A549 (cell line): ENCODE results near the gene IFI27L2. TPM values are rescaled to one million over a fixed set of nuclear protein-coding genes. Genes with fewer than 3 reads are reported as not detected.

Experiments used
- ATAC-seq, 2 experiments: fragments of 200-7000 bp in 1 of 2; fragments of >200 bp in 1 of 2; cut with Nextera tagmentation in 1 of 2; cut with Tn5 transposase in 1 of 2; 3 replicates each; pipeline versions ENCODE4 v1.8.0 to v1.9.1; 2018 to 2020; ENCODE audit warnings: mild to moderate bottlenecking in 1 of 2, moderate library complexity in 1 of 2
- CTCF ChIA-PET: fragments of 300-600 bp; sonication (Branson Sonifier 250); formaldehyde crosslinking; extraction: SDS; loops from one replicate; lab custom pipeline; 2021; ENCODE audit warnings: antibody characterized with exemption, inconsistent platforms; lab: Yijun Ruan, JAX
- POLR2A ChIA-PET: fragments of 350-600 bp; formaldehyde crosslinking; extraction: SDS; loops from one replicate; lab custom pipeline; 2021; ENCODE audit warnings: antibody characterized with exemption, inconsistent platforms; lab: Yijun Ruan, JAX
- DNase-seq, 2 experiments: peaks; one replicate each; pipeline versions ENCODE4 v3.0.0 to v3.0.0-alpha.2; 2011 to 2016; ENCODE audit warnings: low read depth in 1 of 2, low spot score in 1 of 2
- FAIRE-seq: peaks from 2 replicates; lab custom pipeline; 2011; peaks lifted over from hg19 to GRCh38; lab: Jason Lieb, UNC
- H3K27ac ChIP-seq, 2 experiments: fragments of >200 bp; sonication (Bioruptor Twin); formaldehyde crosslinking; 3 replicates each; pipeline ENCODE4 v1.5.1; 2016 to 2017
- H3K4me1 ChIP-seq: fragments of >200 bp; sonication (Bioruptor Twin); formaldehyde crosslinking; 3 replicates; pipeline ENCODE4 v1.6.1; 2016
- H3K4me2 ChIP-seq: fragments of >200 bp; sonication (Bioruptor Twin); formaldehyde crosslinking; 3 replicates; pipeline ENCODE4 v1.6.1; 2016
- H3K4me3 ChIP-seq: fragments of >200 bp; sonication (Bioruptor Twin); formaldehyde crosslinking; 3 replicates; pipeline ENCODE4 v1.5.1; 2016
- H3K9me3 ChIP-seq: fragments of >200 bp; sonication (Bioruptor Twin); formaldehyde crosslinking; 3 replicates; pipeline ENCODE4 v1.6.1; 2016
- CBX2 ChIP-seq: fragments of 200-600 bp; sonication (generic); IDR thresholded peaks from 2 replicates; pipeline ENCODE4 v1.6.1; 2016; ENCODE audit warnings: low read depth, mild to moderate bottlenecking, borderline replicate concordance
- EHMT2 ChIP-seq: fragments of 200-600 bp; sonication (generic); IDR thresholded peaks from 2 replicates; pipeline ENCODE4 v1.6.1; 2016; ENCODE audit warnings: antibody characterized with exemption, low read depth, mild to moderate bottlenecking, moderate library complexity
- FOXS1 ChIP-seq: fragments of 250-450 bp; sonication (Bioruptor Pico); IDR thresholded peaks from 2 replicates; pipeline ENCODE4 v1.5.0; 2020; ENCODE audit warnings: mild to moderate bottlenecking, moderate library complexity
- HDAC2 ChIP-seq: fragments of 200-600 bp; sonication (generic); IDR thresholded peaks from 2 replicates; pipeline ENCODE4 v1.6.1; 2016
- JUNB ChIP-seq: fragments of >200 bp; sonication (Bioruptor Twin); formaldehyde crosslinking; IDR thresholded peaks from 2 replicates; pipeline ENCODE4 v1.6.1; 2016
- KDM1A ChIP-seq: fragments of 200-600 bp; sonication (generic); IDR thresholded peaks from 2 replicates; pipeline ENCODE4 v1.6.1; 2016; ENCODE audit warnings: low read depth, mild to moderate bottlenecking
- MAZ ChIP-seq: fragments of 150-350 bp; IDR thresholded peaks from 2 replicates; pipeline ENCODE4 v1.6.1; 2014; ENCODE audit warnings: antibody characterized with exemption, low read depth, low read length, borderline replicate concordance
- NR3C1 ChIP-seq: fragments of >200 bp; sonication (Bioruptor Twin); formaldehyde crosslinking; IDR thresholded peaks from 3 replicates; pipeline ENCODE4 v1.6.1; 2017
- POLR2A ChIP-seq: IDR thresholded peaks from 2 replicates; pipeline ENCODE4 v1.6.1; 2012; ENCODE audit warnings: mild to moderate bottlenecking, low read length
- RAD21 ChIP-seq, 2 experiments: fragments of >200 bp in 1 of 2; sonication (Bioruptor Twin) in 1 of 2; formaldehyde crosslinking in 1 of 2; IDR thresholded peaks in 1 of 2; conservative IDR thresholded peaks in 1 of 2; 2 replicates in 1 of 2; 3 replicates in 1 of 2; pipeline ENCODE4 v1.6.1; 2012 to 2018; ENCODE audit warnings: inconsistent platforms in 1 of 2
- RARB ChIP-seq: fragments of 250-450 bp; sonication (Bioruptor Pico); IDR thresholded peaks from 2 replicates; pipeline ENCODE4 v1.8.0; 2021; ENCODE audit warnings: mild to moderate bottlenecking, moderate library complexity
- RNF2 ChIP-seq: fragments of 200-600 bp; sonication (generic); IDR thresholded peaks from 2 replicates; pipeline ENCODE4 v1.6.1; 2016; ENCODE audit warnings: low read depth, mild to moderate bottlenecking, antibody characterized with exemption, moderate library complexity, borderline replicate concordance
- SMC3 ChIP-seq: fragments of >200 bp; sonication (Bioruptor Twin); formaldehyde crosslinking; IDR thresholded peaks from 3 replicates; pipeline ENCODE4 v1.6.1; 2018; ENCODE audit warnings: inconsistent platforms
- TFCP2L1 ChIP-seq: fragments of 250-450 bp; sonication (Bioruptor Pico); IDR thresholded peaks from 2 replicates; pipeline ENCODE4 v1.5.0; 2021; ENCODE audit warnings: mild to moderate bottlenecking
- ZNF302 ChIP-seq: fragments of 250-450 bp; sonication (Bioruptor Pico); IDR thresholded peaks from 2 replicates; pipeline ENCODE4 v1.9.0; 2021; ENCODE audit warnings: inconsistent platforms, mild to moderate bottlenecking, moderate library complexity
- WGBS: methylation state at CpG from one replicate; pipeline ENCODE4 v1.1.6; 2017; ENCODE audit errors: missing lambda C conversion rate; 5-methylcytosine and 5-hydroxymethylcytosine counted together
- polyA plus RNA-seq, 4 experiments: library from polyadenylated mRNA; depleted of rRNA in 3 of 4; stranded (reverse); fragments of >200 nt; fragmentation: RNase III in 1 of 4; extraction: RNeasy Plus Mini Kit Qiagen cat#74134 plus additional on column Dnase treatment in 1 of 4; gene quantifications; 2 replicates in 3 of 4; 3 replicates in 1 of 4; pipeline ENCODE4 v1.2.3, GENCODE V29; 2011 to 2017
- TF ChIP-seq, protein P1 (sequence below): IDR thresholded peaks from 2 replicates; pipeline ENCODE4 v1.6.1; 2012
- TF ChIP-seq, protein P2 (sequence below): fragments of >200 bp; sonication (Bioruptor Twin); formaldehyde crosslinking; IDR thresholded peaks from 3 replicates; pipeline ENCODE4 v1.6.1; 2016
- TF ChIP-seq, protein P3 (sequence below): fragments of 200-600 bp; sonication (generic); IDR thresholded peaks from 2 replicates; pipeline ENCODE4 v1.6.1; 2016; ENCODE audit warnings: antibody characterized with exemption, mild to moderate bottlenecking, moderate library complexity
- TF ChIP-seq, protein P4 (sequence below): fragments of >200 bp; sonication (Bioruptor Twin); formaldehyde crosslinking; IDR thresholded peaks from 3 replicates; pipeline ENCODE4 v1.5.1; 2016

Gene IFI27L2
- polyA plus RNA-seq, 2 of the 4 experiments (the other 2 are of a cell fraction) = 20.3 to 64.4 TPM

DNA sequence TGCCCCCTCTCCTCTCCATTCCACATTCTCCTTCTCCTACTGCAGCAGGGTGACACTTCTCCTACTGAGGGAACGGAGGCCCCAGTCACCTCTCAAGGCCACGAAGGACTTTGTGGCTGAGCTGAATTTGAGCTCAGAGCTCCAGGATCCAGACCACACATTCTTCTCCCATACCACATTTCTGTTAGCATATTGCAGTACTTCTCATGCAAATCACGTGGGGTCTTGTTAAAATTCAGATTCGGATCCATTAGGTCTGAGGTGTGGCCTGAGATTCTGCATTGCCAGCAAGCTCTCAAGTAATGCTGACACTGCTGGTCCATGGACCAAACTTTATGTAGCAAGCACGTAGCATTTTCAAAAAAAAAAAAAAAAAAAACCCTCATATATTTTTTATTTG, 9.6 kb upstream of the IFI27L2 start (continued):
- TF ChIP-seq, protein P1, sequence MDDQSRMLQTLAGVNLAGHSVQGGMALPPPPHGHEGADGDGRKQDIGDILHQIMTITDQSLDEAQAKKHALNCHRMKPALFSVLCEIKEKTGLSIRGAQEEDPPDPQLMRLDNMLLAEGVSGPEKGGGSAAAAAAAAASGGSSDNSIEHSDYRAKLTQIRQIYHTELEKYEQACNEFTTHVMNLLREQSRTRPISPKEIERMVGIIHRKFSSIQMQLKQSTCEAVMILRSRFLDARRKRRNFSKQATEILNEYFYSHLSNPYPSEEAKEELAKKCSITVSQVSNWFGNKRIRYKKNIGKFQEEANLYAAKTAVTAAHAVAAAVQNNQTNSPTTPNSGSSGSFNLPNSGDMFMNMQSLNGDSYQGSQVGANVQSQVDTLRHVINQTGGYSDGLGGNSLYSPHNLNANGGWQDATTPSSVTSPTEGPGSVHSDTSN = no peak
- TF ChIP-seq MAZ (no peak), FOXS1 (CRISPR knock-in tag) (no peak), JUNB (no peak), EHMT2 (no peak), CBX2 (no peak), POLR2A (no peak)

DNA sequence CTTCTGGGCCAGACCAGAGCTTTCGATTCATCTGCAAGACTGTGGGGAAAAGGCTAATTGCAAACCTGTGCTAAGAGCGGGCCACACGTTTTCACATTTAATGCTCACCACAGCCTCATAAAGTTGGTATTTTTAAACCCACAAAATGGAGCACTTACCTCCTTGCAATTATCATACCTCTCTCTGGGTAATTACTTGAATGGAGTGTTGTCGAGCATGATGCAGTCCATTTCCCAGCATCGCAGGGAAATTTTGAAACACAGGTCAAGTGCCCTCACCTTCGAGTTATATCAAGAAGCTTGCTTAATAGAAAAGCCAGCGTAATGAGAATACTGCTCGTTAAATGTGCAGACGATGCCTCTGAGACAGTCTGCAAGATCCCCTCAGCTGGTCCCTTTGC, 8.8 kb upstream of the IFI27L2 start:
- Histone ChIP-seq H3K4me2 (no peak overlapping the region), H3K4me1 (no peaks in the 10 kb centered on the region), H3K9me3 (no peaks in the 10 kb centered on the region), H3K27ac (no peak overlapping the region), H3K4me3 (no peak overlapping the region)
- POLR2A ChIA-PET = no interaction called here
- FAIRE-seq = no peak
- CTCF ChIA-PET = interaction anchor here (0.9 to 3.9 kb wide), 13 partner anchors 10 to 484 kb away, joined by 3 to 82 read pairs (median 11); no protein-coding TSS in a partner anchor
- no peak for DNase-seq
- WGBS = 51% methylated on average over 9 of the region's 9 CpGs
- TF ChIP-seq, protein P2, sequence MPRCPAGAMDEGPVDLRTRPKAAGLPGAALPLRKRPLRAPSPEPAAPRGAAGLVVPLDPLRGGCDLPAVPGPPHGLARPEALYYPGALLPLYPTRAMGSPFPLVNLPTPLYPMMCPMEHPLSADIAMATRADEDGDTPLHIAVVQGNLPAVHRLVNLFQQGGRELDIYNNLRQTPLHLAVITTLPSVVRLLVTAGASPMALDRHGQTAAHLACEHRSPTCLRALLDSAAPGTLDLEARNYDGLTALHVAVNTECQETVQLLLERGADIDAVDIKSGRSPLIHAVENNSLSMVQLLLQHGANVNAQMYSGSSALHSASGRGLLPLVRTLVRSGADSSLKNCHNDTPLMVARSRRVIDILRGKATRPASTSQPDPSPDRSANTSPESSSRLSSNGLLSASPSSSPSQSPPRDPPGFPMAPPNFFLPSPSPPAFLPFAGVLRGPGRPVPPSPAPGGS = no peak
- TF ChIP-seq KDM1A (no peak), TFCP2L1 (CRISPR knock-in tag) (no peak), NR3C1 (no peak)
- no peak for ATAC-seq

DNA sequence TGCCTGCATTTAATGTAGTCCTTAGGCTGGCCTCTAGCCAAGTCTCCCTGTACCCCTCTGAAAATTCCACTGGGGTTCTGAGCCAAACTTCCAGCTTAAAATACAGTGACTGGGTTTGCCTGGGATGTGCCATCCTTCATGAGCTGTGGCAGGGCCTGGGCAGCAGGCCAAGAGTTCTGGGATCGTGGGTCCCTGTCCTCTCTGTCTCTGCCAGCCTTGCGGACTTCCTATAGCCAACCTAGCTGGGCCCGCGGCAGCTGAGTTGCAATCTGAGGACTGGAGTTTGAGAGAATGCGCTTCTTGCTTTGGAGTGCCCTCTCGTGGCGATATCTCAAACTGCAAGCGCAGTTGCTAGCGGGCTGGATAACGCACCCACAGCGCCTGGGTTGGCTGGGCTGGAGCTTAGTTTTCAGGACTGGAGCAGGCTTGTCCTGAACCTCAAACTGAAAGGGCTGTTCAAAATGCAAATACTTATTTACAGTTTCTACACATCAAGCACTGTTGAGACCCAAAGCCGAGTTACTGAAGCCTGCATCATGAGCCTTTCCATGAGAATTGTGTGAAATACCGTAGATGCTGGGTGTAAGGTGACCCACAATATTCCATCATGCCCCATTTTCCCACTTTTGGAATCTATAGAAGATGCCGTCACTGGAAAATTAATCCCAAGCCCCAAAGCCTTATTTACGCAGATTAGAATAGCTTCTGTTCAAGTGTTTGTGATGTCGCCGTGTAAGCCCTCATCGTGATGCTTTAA, 7.3 kb upstream of the IFI27L2 start:
- Histone ChIP-seq H3K4me3 (no peak overlapping the region), H3K4me2 (peak overlapping the region; percentile 45; the same call in 2 of the 3 replicates), H3K4me1 (no peaks in the 10 kb centered on the region), H3K9me3 (no peaks in the 10 kb centered on the region), H3K27ac (no peak overlapping the region)
- ChIA-PET POLR2A (interaction anchor here (1.3 kb wide), 2 partner anchors 56 to 86 kb away, joined by 4 to 6 read pairs; partner anchors contain the start of genes DDX24 and IFI27L1), CTCF (interaction anchor here (0.6 to 3.9 kb wide), 65 partner anchors 9 to 1859 kb away, joined by 3 to 82 read pairs (median 4); partner anchors contain the start of gene OTUB2)
- peak; percentile 73 for TF ChIP-seq SMC3
- no peak for TF ChIP-seq HDAC2
- TF ChIP-seq POLR2A = no peak
- TF ChIP-seq ZNF302 = no peak
- TF ChIP-seq, protein P3, sequence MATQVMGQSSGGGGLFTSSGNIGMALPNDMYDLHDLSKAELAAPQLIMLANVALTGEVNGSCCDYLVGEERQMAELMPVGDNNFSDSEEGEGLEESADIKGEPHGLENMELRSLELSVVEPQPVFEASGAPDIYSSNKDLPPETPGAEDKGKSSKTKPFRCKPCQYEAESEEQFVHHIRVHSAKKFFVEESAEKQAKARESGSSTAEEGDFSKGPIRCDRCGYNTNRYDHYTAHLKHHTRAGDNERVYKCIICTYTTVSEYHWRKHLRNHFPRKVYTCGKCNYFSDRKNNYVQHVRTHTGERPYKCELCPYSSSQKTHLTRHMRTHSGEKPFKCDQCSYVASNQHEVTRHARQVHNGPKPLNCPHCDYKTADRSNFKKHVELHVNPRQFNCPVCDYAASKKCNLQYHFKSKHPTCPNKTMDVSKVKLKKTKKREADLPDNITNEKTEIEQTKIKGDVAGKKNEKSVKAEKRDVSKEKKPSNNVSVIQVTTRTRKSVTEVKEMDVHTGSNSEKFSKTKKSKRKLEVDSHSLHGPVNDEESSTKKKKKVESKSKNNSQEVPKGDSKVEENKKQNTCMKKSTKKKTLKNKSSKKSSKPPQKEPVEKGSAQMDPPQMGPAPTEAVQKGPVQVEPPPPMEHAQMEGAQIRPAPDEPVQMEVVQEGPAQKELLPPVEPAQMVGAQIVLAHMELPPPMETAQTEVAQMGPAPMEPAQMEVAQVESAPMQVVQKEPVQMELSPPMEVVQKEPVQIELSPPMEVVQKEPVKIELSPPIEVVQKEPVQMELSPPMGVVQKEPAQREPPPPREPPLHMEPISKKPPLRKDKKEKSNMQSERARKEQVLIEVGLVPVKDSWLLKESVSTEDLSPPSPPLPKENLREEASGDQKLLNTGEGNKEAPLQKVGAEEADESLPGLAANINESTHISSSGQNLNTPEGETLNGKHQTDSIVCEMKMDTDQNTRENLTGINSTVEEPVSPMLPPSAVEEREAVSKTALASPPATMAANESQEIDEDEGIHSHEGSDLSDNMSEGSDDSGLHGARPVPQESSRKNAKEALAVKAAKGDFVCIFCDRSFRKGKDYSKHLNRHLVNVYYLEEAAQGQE = no peak
- no peak for TF ChIP-seq TFCP2L1 (CRISPR knock-in tag)
- TF ChIP-seq, protein P4, sequence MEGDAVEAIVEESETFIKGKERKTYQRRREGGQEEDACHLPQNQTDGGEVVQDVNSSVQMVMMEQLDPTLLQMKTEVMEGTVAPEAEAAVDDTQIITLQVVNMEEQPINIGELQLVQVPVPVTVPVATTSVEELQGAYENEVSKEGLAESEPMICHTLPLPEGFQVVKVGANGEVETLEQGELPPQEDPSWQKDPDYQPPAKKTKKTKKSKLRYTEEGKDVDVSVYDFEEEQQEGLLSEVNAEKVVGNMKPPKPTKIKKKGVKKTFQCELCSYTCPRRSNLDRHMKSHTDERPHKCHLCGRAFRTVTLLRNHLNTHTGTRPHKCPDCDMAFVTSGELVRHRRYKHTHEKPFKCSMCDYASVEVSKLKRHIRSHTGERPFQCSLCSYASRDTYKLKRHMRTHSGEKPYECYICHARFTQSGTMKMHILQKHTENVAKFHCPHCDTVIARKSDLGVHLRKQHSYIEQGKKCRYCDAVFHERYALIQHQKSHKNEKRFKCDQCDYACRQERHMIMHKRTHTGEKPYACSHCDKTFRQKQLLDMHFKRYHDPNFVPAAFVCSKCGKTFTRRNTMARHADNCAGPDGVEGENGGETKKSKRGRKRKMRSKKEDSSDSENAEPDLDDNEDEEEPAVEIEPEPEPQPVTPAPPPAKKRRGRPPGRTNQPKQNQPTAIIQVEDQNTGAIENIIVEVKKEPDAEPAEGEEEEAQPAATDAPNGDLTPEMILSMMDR = peak; percentile 85
- peak; percentile 84 to 93 for TF ChIP-seq RAD21 (conservative IDR thresholded peaks at IDR 0.05 in 1 of 2, IDR thresholded peaks at IDR 0.05 in 1 of 2)
- no peak for TF ChIP-seq RARB (CRISPR knock-in tag)
- TF ChIP-seq RNF2 = no peak
- peak; percentile 74 to 83 for DNase-seq
- peak; percentile 46 for FAIRE-seq
- ATAC-seq = peak; percentile 87 to 98
- WGBS = 25% methylated on average over 18 of the region's 18 CpGs
